ENCODE results near the gene CFAP206. TPM values are rescaled to one million over a fixed set of nuclear protein-coding genes. Genes with fewer than 3 reads are reported as not detected.
A peak's percentile ranks its signal among the peaks of the same experiment; 100 is the strongest.

The CFAP206 gene
- total RNA-seq, 1 experiment from 2014 or later, result 0.54 TPM

GRCh38 chr6:87473419-87473903 is 65.7 kb downstream of the CFAP206 start:
- H3K9ac ChIP-seq (ENCODE audit: low read length), result peak overlapping the region; percentile 82
- H3K4me2 ChIP-seq (ENCODE audit: low read length), result peak overlapping the region; percentile 88
- TF ChIP-seq CEBPB (IDR thresholded peaks at IDR 0.05; ENCODE audit: low read depth), result peak; percentile 47; the same call in 1 of the 2 replicates
- TF ChIP-seq TCF7L2 (IDR thresholded peaks at IDR 0.05; ENCODE audit: borderline replicate concordance, extremely low read depth, insufficient read depth, insufficient read length), result no peak
- intact Hi-C loops (cut with micrococcal nuclease), result loop anchor here (2.0 to 5.0 kb wide), 3 partner anchors 66 to 316 kb away; partner anchors contain the start of genes AKIRIN2, CFAP206 and ZNF292
- DNase-seq (ENCODE audit: low read depth, low spot score), result no peak
- H3K79me2 ChIP-seq (ENCODE audit: insufficient read depth, low read length), result peaks cover 54% of the 10 kb centered on the region
- no peaks in the 10 kb centered on the region for H3K27me3 ChIP-seq (ENCODE audit: insufficient read depth, low read length)
- POLR2A ChIA-PET, result no interaction called here
- RAD21 ChIA-PET (ENCODE audit: low non-redundant PET in 1 of 2, low total read pairs in 2 of 2, uncharacterized antibody in 2 of 2, unreplicated experiment in 2 of 2), result no interaction called here
- no peak overlapping the region for H2AFZ ChIP-seq (ENCODE audit: low read depth, low read length, poor library complexity, severe bottlenecking)
- ATAC-seq, result peak; percentile 69
- no peaks in the 10 kb centered on the region for H3K9me3 ChIP-seq (ENCODE audit: control insufficient read depth in 1 of 2, insufficient read depth in 1 of 2, low read depth in 1 of 2, low read length in 2 of 2)
- peaks cover 0 to 10% of the 10 kb centered on the region in 2 experiments; a peak in 1 of 4 replicates for H3K36me3 ChIP-seq (ENCODE audit: control insufficient read depth in 1 of 2, insufficient read depth in 2 of 2, low read length in 2 of 2)
- H3K4me3 ChIP-seq (replicated peaks in 1 of 2; ENCODE audit: low read depth in 1 of 2, low read length in 2 of 2), result peak overlapping the region; percentile 77 to 82
- H4K20me1 ChIP-seq (ENCODE audit: insufficient read depth), result no peaks in the 10 kb centered on the region
- BruUV-seq (replicated peaks), result no TSS peak
- H3K9me2 ChIP-seq (ENCODE audit: insufficient read depth), result no peaks in the 10 kb centered on the region
- H3K4me1 ChIP-seq (ENCODE audit: control insufficient read depth in 1 of 2, insufficient read depth in 2 of 2, low read length in 2 of 2), result peaks cover 14 to 38% of the 10 kb centered on the region in 2 experiments
- peak overlapping the region; percentile 77 for H3K27ac ChIP-seq (ENCODE audit: low read depth, low read length)
- CTCF ChIA-PET, result no interaction called here

- ATAC-seq (no peak), DNase-seq (ENCODE audit: low read depth, low spot score) (no peak)
- peaks cover 42% of the 10 kb centered on the region for H3K79me2 ChIP-seq (ENCODE audit: insufficient read depth, low read length)
- H3K4me3 ChIP-seq (replicated peaks in 1 of 2; ENCODE audit: low read depth in 1 of 2, low read length in 2 of 2), result peak overlapping the region in 1 of 2 experiments; percentile 56; a peak in 1 of 4 replicates
- intact Hi-C loops (cut with micrococcal nuclease), result no loop called here
- H2AFZ ChIP-seq (ENCODE audit: low read depth, low read length, poor library complexity, severe bottlenecking), result no peak overlapping the region
- CTCF ChIA-PET, result no interaction called here
- H3K4me2 ChIP-seq (ENCODE audit: low read length), result peak overlapping the region; percentile 87
- RAD21 ChIA-PET (ENCODE audit: low non-redundant PET in 1 of 2, low total read pairs in 2 of 2, uncharacterized antibody in 2 of 2, unreplicated experiment in 2 of 2), result no interaction called here
- no peaks in the 10 kb centered on the region for H3K9me2 ChIP-seq (ENCODE audit: insufficient read depth)
- no TSS peak for BruUV-seq (replicated peaks)
- no peaks in the 10 kb centered on the region for H3K27me3 ChIP-seq (ENCODE audit: insufficient read depth, low read length)
- H3K9ac ChIP-seq (ENCODE audit: low read length), result peak overlapping the region; percentile 72
- H3K36me3 ChIP-seq (ENCODE audit: control insufficient read depth in 1 of 2, insufficient read depth in 2 of 2, low read length in 2 of 2), result peaks cover 0 to 14% of the 10 kb centered on the region in 2 experiments; a peak in 1 of 4 replicates
- no peaks in the 10 kb centered on the region for H4K20me1 ChIP-seq (ENCODE audit: insufficient read depth)
- no peaks in the 10 kb centered on the region for H3K9me3 ChIP-seq (ENCODE audit: control insufficient read depth in 1 of 2, insufficient read depth in 1 of 2, low read depth in 1 of 2, low read length in 2 of 2)
- POLR2A ChIA-PET, result no interaction called here
- TF ChIP-seq POLR2AphosphoS5 (IDR thresholded peaks at IDR 0.05; ENCODE audit: low read depth, low read length) (no peak), ELF1 (IDR thresholded peaks at IDR 0.05; ENCODE audit: borderline replicate concordance, low read depth) (no peak), CTCF (IDR thresholded peaks at IDR 0.05 in 2 of 3, conservative IDR thresholded peaks at IDR 0.05 in 1 of 3; ENCODE audit: borderline replicate concordance in 1 of 3, insufficient read depth in 1 of 3, low read depth in 2 of 3, low read length in 2 of 3) (no peak), TCF7L2 (IDR thresholded peaks at IDR 0.05; ENCODE audit: borderline replicate concordance, extremely low read depth, insufficient read depth, insufficient read length) (no peak), ZFX (IDR thresholded peaks at IDR 0.05) (no peak), SIN3A (IDR thresholded peaks at IDR 0.05; ENCODE audit: low read depth) (no peak), YY1 (IDR thresholded peaks at IDR 0.05; ENCODE audit: extremely low read depth, insufficient replicate concordance, low read depth, low read length) (no peak), ZNF274 (IDR thresholded peaks at IDR 0.05; ENCODE audit: low read depth, low read length) (no peak)
- H3K27ac ChIP-seq (ENCODE audit: low read depth, low read length), result peak overlapping the region; percentile 90; the same call in 1 of the 2 replicates
- H3K4me1 ChIP-seq (ENCODE audit: control insufficient read depth in 1 of 2, insufficient read depth in 2 of 2, low read length in 2 of 2), result peaks cover 31 to 51% of the 10 kb centered on the region in 2 experiments
Observed at GRCh38 chr6:87481931-87482330, 74.2 kb downstream of the CFAP206 start.

Data from HCT116 (cell line).